RWPE2 (cell line): Measurements from ENCODE around the gene IPO13.

Source experiments
- ATAC-seq: fragments of 200-7000 bp; cut with Tn5 transposase; 3 replicates; pipeline ENCODE4 v1.9.1; 2021; ENCODE audit warnings: low read depth
- DNase-seq: peaks from one replicate; pipeline ENCODE4 v3.0.0-alpha.2; 2020; ENCODE audit warnings: low spot score
- H3K27ac ChIP-seq: fragments of 450-650 bp; 2 replicates; pipeline ENCODE4 v1.5.1; 2017; ENCODE audit warnings: mild to moderate bottlenecking; ENCODE audit not compliant: poor library complexity, severe bottlenecking
- H3K27me3 ChIP-seq: fragments of 250-450 bp; sonication (Bioruptor Pico); 2 replicates; pipeline ENCODE4 v1.5.1; 2021; ENCODE audit warnings: mild to moderate bottlenecking, moderate library complexity; ENCODE audit not compliant: insufficient read depth, poor library complexity, severe bottlenecking
- H3K36me3 ChIP-seq: fragments of 250-450 bp; sonication (Bioruptor Pico); 2 replicates; pipeline ENCODE4 v1.5.1; 2020; ENCODE audit warnings: low read depth, mild to moderate bottlenecking, moderate library complexity
- H3K4me1 ChIP-seq: fragments of 250-450 bp; sonication (Bioruptor Pico); 2 replicates; pipeline ENCODE4 v1.5.1; 2021; ENCODE audit warnings: mild to moderate bottlenecking, moderate library complexity; ENCODE audit not compliant: insufficient read depth, poor library complexity, severe bottlenecking
- H3K4me3 ChIP-seq: fragments of 250-450 bp; sonication (Bioruptor Pico); 2 replicates; pipeline ENCODE4 v1.5.1; 2021; ENCODE audit warnings: mild to moderate bottlenecking, moderate library complexity; ENCODE audit not compliant: severe bottlenecking
- H3K9me3 ChIP-seq: fragments of 250-450 bp; sonication (Bioruptor Pico); 2 replicates; pipeline ENCODE4 v1.5.1; 2021; ENCODE audit warnings: mild to moderate bottlenecking, moderate library complexity; ENCODE audit not compliant: severe bottlenecking
- TF ChIP-seq, protein P1 (sequence below): fragments of 450-650 bp; IDR thresholded peaks from one replicate; pipeline ENCODE4 v1.5.1; 2017; ENCODE audit warnings: mild to moderate bottlenecking, moderate library complexity; ENCODE audit not compliant: poor library complexity, severe bottlenecking

IPO13 gene

DNA sequence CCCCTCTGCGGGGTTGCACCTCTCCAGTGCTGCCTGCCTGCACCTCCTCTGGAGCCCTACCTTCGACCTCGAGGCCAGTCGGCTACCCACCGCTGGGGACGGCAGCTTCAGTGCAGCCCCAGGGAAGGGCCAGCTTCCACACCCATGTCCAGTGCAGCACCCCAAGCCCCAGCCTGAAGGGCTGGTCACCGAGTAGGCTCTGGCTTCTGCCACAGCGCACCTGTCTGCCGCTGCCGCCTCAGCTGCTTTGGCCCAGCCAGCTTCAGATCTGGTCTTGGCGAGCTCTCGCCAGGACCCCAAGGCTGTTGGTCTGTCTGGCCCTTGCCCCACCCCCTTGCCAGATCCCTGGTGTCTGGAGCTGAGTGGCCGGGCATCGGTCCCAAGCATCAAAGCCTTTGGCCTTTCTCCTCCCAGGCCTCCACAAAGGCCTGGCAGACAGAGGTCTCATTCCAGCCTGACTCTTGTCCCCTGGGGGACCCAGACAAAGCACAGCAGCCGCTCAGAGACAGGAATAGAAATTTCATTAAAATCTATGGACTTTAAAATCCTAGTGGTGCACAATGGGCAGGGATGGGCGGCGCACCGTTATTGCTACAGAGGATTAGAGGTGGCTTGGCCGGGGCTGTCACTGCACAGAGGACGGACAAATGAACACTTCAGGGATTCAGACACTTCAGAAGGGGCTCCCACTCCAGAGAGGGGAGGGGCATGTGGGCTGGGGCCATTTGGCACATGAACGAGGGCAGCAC lies 49.4 kb downstream of the IPO13 start:
- no peak overlapping the region for H3K4me3 ChIP-seq
- ATAC-seq = no peak
- TF ChIP-seq, protein P1, sequence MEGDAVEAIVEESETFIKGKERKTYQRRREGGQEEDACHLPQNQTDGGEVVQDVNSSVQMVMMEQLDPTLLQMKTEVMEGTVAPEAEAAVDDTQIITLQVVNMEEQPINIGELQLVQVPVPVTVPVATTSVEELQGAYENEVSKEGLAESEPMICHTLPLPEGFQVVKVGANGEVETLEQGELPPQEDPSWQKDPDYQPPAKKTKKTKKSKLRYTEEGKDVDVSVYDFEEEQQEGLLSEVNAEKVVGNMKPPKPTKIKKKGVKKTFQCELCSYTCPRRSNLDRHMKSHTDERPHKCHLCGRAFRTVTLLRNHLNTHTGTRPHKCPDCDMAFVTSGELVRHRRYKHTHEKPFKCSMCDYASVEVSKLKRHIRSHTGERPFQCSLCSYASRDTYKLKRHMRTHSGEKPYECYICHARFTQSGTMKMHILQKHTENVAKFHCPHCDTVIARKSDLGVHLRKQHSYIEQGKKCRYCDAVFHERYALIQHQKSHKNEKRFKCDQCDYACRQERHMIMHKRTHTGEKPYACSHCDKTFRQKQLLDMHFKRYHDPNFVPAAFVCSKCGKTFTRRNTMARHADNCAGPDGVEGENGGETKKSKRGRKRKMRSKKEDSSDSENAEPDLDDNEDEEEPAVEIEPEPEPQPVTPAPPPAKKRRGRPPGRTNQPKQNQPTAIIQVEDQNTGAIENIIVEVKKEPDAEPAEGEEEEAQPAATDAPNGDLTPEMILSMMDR = no peak

DNA sequence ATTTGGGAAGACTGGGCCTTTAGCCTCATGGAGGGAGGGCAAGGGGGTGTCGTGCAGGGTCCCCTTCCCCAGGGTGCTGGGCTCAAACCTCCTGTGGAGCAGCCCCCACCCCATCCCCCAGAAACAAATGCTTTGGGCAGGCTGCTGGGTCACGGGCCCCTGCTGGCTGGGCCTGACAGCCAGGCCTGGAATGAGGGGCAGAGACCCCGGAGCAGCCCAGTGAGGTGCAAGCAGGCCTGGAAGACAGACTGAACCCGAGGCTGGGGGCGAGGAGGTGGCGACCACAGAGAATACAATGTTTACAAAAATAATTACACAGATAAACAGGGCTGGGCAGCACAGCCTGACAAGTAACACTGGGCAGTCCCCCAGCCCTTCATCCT lies 50.0 kb downstream of the IPO13 start:
- no peak for ATAC-seq
- H3K36me3 ChIP-seq = no peaks in the 10 kb centered on the region
- no peak overlapping the region for H3K27ac ChIP-seq
- TF ChIP-seq, protein P1 = no peak
- no peaks in the 10 kb centered on the region for H3K27me3 ChIP-seq
- H3K9me3 ChIP-seq = no peaks in the 10 kb centered on the region
- H3K4me1 ChIP-seq = no peaks in the 10 kb centered on the region
- no peak overlapping the region for H3K4me3 ChIP-seq
- no peak for DNase-seq

More for the DNA sequence above, 49.4 kb downstream of the IPO13 start:
- Histone ChIP-seq H3K9me3 (no peaks in the 10 kb centered on the region), H3K27ac (no peak overlapping the region), H3K27me3 (no peaks in the 10 kb centered on the region), H3K4me1 (no peaks in the 10 kb centered on the region), H3K36me3 (no peaks in the 10 kb centered on the region)
- DNase-seq = no peak

GRCh38 chr1:43997295-43997999 lies 50.7 kb downstream of the IPO13 start:
- H3K4me1 ChIP-seq = no peaks in the 10 kb centered on the region
- DNase-seq = no peak
- ATAC-seq = no peak

GRCh38 chr1:43998000-43998378 lies 51.2 kb downstream of the IPO13 start:
- ATAC-seq (no peak), DNase-seq (no peak)
- Histone ChIP-seq H3K4me1 (no peaks in the 10 kb centered on the region), H3K4me3 (no peak overlapping the region), H3K36me3 (no peaks in the 10 kb centered on the region), H3K27ac (no peak overlapping the region), H3K27me3 (no peaks in the 10 kb centered on the region), H3K9me3 (no peaks in the 10 kb centered on the region)
- TF ChIP-seq, protein P1 = no peak

More at GRCh38 chr1:43997295-43997999, 50.7 kb downstream of the IPO13 start:
- TF ChIP-seq, protein P1 = no peak
- Histone ChIP-seq H3K36me3 (no peaks in the 10 kb centered on the region), H3K27ac (no peak overlapping the region), H3K4me3 (no peak overlapping the region), H3K27me3 (no peaks in the 10 kb centered on the region), H3K9me3 (no peaks in the 10 kb centered on the region)

GRCh38 chr1:43999455-43999854 lies 52.7 kb downstream of the IPO13 start:
- no peaks in the 10 kb centered on the region for H3K27me3 ChIP-seq
- no peaks in the 10 kb centered on the region for H3K9me3 ChIP-seq
- TF ChIP-seq, protein P1 = no peak
- no peaks in the 10 kb centered on the region for H3K4me1 ChIP-seq
- DNase-seq (no peak), ATAC-seq (no peak)
- no peak overlapping the region for H3K27ac ChIP-seq
- H3K4me3 ChIP-seq = no peak overlapping the region
- H3K36me3 ChIP-seq = peaks cover 2% of the 10 kb centered on the region; the same call in 1 of the 2 replicates
